ENCODE data around the gene GALNT14.

GALNT14 gene

GRCh38 chr2:30949435-30949834, 188.8 kb downstream of the GALNT14 start:
- H3K4me3 ChIP-seq (ENCODE audit: low read depth, low read length), result no peak overlapping the region

GRCh38 chr2:30948857-30949256, 189.4 kb downstream of the GALNT14 start:
- no peak overlapping the region for H3K4me3 ChIP-seq (ENCODE audit: low read depth, low read length)

GRCh38 chr2:30948130-30948529, 190.1 kb downstream of the GALNT14 start:
- no peak overlapping the region for H3K4me3 ChIP-seq (ENCODE audit: low read depth, low read length)

GRCh38 chr2:30947686-30948085, 190.6 kb downstream of the GALNT14 start:
- H3K4me3 ChIP-seq (ENCODE audit: low read depth, low read length), result no peak overlapping the region

GRCh38 chr2:30942419-30942818, 195.8 kb downstream of the GALNT14 start:
- H3K4me3 ChIP-seq (ENCODE audit: low read depth, low read length), result no peak overlapping the region

- no peak overlapping the region for H3K4me3 ChIP-seq (ENCODE audit: low read depth, low read length)
Observed at GRCh38 chr2:30940839-30941238, 197.4 kb downstream of the GALNT14 start.

- no peak overlapping the region for H3K4me3 ChIP-seq (ENCODE audit: low read depth, low read length)
Observed at GRCh38 chr2:30939364-30939763, 198.9 kb downstream of the GALNT14 start.

- no peak overlapping the region for H3K4me3 ChIP-seq (ENCODE audit: low read depth, low read length)
Observed at GRCh38 chr2:30938196-30938595, 200.0 kb downstream of the GALNT14 start.

GRCh38 chr2:30936977-30937376, 201.3 kb downstream of the GALNT14 start:
- H3K4me3 ChIP-seq (ENCODE audit: low read depth, low read length), result no peak overlapping the region

GRCh38 chr2:30935795-30936194, 202.4 kb downstream of the GALNT14 start:
- H3K4me3 ChIP-seq (ENCODE audit: low read depth, low read length), result no peak overlapping the region

GRCh38 chr2:30934066-30934465, 204.2 kb downstream of the GALNT14 start:
- H3K4me3 ChIP-seq (ENCODE audit: low read depth, low read length), result no peak overlapping the region

GRCh38 chr2:30933496-30933895, 204.7 kb downstream of the GALNT14 start:
- no peak overlapping the region for H3K4me3 ChIP-seq (ENCODE audit: low read depth, low read length)

- H3K4me3 ChIP-seq (ENCODE audit: low read depth, low read length), result no peak overlapping the region
Observed at GRCh38 chr2:30932870-30933269, 205.4 kb downstream of the GALNT14 start.

GRCh38 chr2:30931841-30932407, 206.3 kb downstream of the GALNT14 start:
- no peak overlapping the region for H3K4me3 ChIP-seq (ENCODE audit: low read depth, low read length)

- H3K4me3 ChIP-seq (ENCODE audit: low read depth, low read length), result no peak overlapping the region
Observed at GRCh38 chr2:30930716-30931115, 207.5 kb downstream of the GALNT14 start.

GRCh38 chr2:30927465-30928075, 210.7 kb downstream of the GALNT14 start:
- no peak overlapping the region for H3K4me3 ChIP-seq (ENCODE audit: low read depth, low read length)

- no peak overlapping the region for H3K4me3 ChIP-seq (ENCODE audit: low read depth, low read length)
Observed at GRCh38 chr2:30926606-30927005, 211.6 kb downstream of the GALNT14 start.

- H3K4me3 ChIP-seq (ENCODE audit: low read depth, low read length), result no peak overlapping the region
Observed at GRCh38 chr2:30923623-30924022, 214.6 kb downstream of the GALNT14 start.

GRCh38 chr2:30920511-30920910, 217.7 kb downstream of the GALNT14 start:
- H3K4me3 ChIP-seq (ENCODE audit: low read depth, low read length), result no peak overlapping the region

- no peak overlapping the region for H3K4me3 ChIP-seq (ENCODE audit: low read depth, low read length)
Observed at GRCh38 chr2:30915486-30915885, 222.8 kb downstream of the GALNT14 start.

- no peak overlapping the region for H3K4me3 ChIP-seq (ENCODE audit: low read depth, low read length)
Observed at GRCh38 chr2:30914456-30914855, 223.8 kb downstream of the GALNT14 start.

GRCh38 chr2:30912056-30912455, 226.2 kb downstream of the GALNT14 start:
- no peak overlapping the region for H3K4me3 ChIP-seq (ENCODE audit: low read depth, low read length)

- H3K4me3 ChIP-seq (ENCODE audit: low read depth, low read length), result no peak overlapping the region
Observed at GRCh38 chr2:30911327-30911726, 226.9 kb downstream of the GALNT14 start.
